HG03060 (cell line): ENCODE data around the gene LYPD4.
"Not testable (repeated sequence)": the region's sequence is repeated elsewhere in the genome, so short reads cannot be mapped to it uniquely, and the experiment has no call there.

ENCODE experiments used
- ATAC-seq: cut with Tn5 transposase; IDR thresholded peaks from one replicate; pipeline ENCODE4 v1.9.1; 2021; ENCODE audit warnings: low read depth, moderate number of reproducible peaks; ENCODE audit not compliant: unreplicated experiment

LYPD4 gene

DNA sequence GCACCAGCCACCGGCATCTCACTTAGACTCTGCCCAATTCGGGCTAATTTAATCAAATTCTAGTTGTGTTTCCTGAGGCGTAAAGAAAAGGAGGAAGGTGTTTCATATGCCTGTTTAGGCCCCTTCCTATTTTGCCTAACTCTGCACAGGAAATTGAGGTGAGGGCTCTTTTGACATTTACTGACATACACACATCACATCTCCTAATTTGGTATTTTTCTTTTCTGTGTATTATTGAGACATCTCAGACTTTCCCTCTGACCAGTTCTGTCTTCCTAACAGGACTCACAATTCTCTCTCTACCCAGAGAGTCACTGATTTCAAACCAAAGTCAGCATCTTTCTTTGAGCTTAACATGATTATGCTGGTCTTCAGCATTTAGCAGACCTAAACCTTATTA, 40.1 kb downstream of the LYPD4 start:
- no peak for ATAC-seq

GRCh38 chr19:41802770-41803169, 41.7 kb downstream of the LYPD4 start:
- no peak for ATAC-seq

- no peak for ATAC-seq
Measured at GRCh38 chr19:41801792-41802211, 42.7 kb downstream of the LYPD4 start.

- ATAC-seq = no peak
Measured at GRCh38 chr19:41801031-41801430, 43.5 kb downstream of the LYPD4 start.

GRCh38 chr19:41799444-41800000, 45.0 kb downstream of the LYPD4 start:
- ATAC-seq = no peak

DNA sequence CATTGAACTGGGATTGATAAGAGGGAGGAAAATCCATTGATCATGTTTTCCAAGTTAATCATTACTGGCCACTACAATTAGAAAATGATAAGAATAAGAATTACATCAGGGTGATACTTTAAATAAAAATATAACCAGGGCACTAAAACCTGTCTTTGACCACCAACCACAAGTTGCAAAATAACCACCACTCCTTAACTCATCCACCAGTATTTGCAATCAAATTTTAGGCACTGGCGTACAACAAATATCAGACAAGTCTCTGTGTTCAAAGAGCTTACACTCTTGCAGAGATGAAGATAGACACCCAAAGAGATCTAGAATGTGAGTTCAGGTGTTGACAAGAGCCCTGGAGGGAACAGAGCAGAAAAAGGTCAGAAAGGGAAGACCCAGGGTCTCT, 47.6 kb downstream of the LYPD4 start:
- no peak for ATAC-seq

DNA sequence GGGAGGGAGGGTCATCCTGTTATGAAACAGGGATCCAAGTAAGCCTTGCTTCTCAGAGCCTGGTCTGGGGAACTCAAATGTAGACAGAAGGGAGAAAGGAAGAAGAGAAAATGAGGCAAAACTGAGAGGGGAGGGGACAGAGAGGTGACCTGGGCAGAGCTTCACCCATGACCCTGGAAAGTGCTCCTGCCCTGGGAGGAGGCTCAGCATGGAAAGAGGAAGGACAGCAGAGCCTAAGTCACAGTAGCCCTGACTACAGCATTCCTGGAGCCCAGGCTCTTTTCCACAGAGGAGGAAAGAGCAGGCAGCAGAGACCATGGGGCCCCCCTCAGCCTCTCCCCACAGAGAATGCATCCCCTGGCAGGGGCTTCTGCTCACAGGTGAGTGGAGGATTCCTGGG, 48.1 kb downstream of the LYPD4 start, which contains the start of gene CEACAM3:
CEACAM3 (plus strand) TSS at position 226 of the 400 bp plus-strand sequence; CDS start at position 317, 91 bp downstream.
- no peak for ATAC-seq

DNA sequence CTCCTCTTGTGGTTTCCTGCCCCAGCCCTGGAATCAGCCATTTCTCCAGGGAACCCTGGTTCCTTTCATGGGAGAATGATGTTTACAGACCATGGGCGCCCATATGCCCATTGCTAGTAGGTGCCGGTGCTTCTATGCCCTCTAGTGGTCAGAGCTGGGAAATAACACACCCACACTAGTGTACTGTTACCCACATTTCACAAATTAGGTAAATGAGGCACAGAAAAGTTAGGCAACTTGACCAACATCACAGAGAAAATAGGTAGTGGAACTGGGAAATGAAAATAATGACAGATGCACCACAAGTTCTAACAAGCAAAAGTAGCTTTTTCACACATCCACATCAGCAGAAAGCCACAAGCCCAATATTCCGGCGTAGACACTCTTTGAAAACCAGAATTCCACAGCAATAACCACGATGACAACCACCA, 49.4 kb downstream of the LYPD4 start:
- ATAC-seq = no peak

DNA sequence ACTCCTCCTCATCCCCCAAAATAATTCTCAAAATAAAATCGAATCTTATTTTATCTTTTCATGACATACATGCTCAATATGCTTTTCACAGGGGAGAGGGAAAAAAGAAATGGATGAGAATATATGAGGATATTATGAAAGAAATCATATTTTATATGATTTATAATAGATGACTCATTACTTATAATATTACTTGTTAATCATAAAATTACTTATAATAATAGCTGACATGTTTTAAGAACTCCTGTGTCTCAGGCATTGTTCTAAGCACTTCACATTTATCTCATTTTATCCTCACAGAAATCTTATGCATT, 51.1 kb downstream of the LYPD4 start:
- no peak for ATAC-seq

- ATAC-seq = no peak
Measured at GRCh38 chr19:41792513-41793413, 51.7 kb downstream of the LYPD4 start.

- ATAC-seq = not testable (repeated sequence)
Measured at GRCh38 chr19:41789053-41789452, 55.4 kb downstream of the LYPD4 start.

DNA sequence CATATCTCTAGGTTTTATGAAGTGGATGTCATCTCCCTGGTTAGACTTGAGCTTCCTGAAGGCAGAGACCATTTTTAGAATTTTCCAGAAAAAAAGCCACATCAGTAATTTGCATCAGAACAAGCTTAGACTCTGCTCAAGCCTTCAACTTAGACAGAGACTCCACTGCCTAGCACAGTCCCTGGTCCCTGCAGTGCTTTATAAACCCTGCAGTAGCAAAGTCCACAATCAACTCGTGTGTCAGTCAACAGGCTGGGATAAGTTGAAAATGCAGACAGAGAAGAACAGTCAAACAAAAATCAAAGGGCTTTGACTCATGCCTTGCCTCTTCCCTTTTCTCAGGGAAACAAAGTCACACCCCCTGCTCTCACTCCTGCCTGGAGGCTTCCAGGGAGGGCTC, 56.0 kb downstream of the LYPD4 start:
- not testable (repeated sequence) for ATAC-seq
